Measurements from ENCODE around the gene PTPRO.
A peak's percentile ranks its signal among the peaks of the same experiment; 100 is the strongest.

PTPRO gene

GRCh38 chr12:15322164-15323061 lies at the start of gene PTPRO:
TSS of gene PTPRO (plus strand) at chr12:15322508.
- H3K27ac ChIP-seq = no peak within 1 kb of the TSS
- TF ChIP-seq ZFX (IDR thresholded peaks at IDR 0.05) (no peak), CTCF (conservative IDR thresholded peaks at IDR 0.05) (no peak)

GRCh38 chr12:15273896-15274295 lies 48.4 kb upstream of the PTPRO start:
- TF ChIP-seq CTCF (conservative IDR thresholded peaks at IDR 0.05) (no peak), ZFX (IDR thresholded peaks at IDR 0.05) (no peak)
- no peak overlapping the region for H3K27ac ChIP-seq

GRCh38 chr12:15274561-15274967 lies 47.7 kb upstream of the PTPRO start:
- no peak for TF ChIP-seq CTCF (conservative IDR thresholded peaks at IDR 0.05)
- no peak for TF ChIP-seq ZFX (IDR thresholded peaks at IDR 0.05)

GRCh38 chr12:15276088-15276698 lies 46.1 kb upstream of the PTPRO start:
- no peak overlapping the region for H3K27ac ChIP-seq
- TF ChIP-seq CTCF (conservative IDR thresholded peaks at IDR 0.05) = peak; percentile 79
- TF ChIP-seq ZFX (IDR thresholded peaks at IDR 0.05) = no peak

More at GRCh38 chr12:15274561-15274967, 47.7 kb upstream of the PTPRO start:
- H3K27ac ChIP-seq = no peak overlapping the region

GRCh38 chr12:15278816-15279658 lies 43.3 kb upstream of the PTPRO start:
- TF ChIP-seq CTCF (conservative IDR thresholded peaks at IDR 0.05) (no peak; the same call in 1 of the 2 replicates), ZFX (IDR thresholded peaks at IDR 0.05) (no peak)
- peak overlapping the region; percentile 19 for H3K27ac ChIP-seq

- H3K27ac ChIP-seq = no peak overlapping the region
- TF ChIP-seq ZFX (IDR thresholded peaks at IDR 0.05) (no peak), CTCF (conservative IDR thresholded peaks at IDR 0.05) (no peak)
Observed at GRCh38 chr12:15280930-15281329, 41.4 kb upstream of the PTPRO start.
